PC-3 (cell line): ENCODE data around the gene HCN3.
"Not testable (repeated sequence)": the region's sequence is repeated elsewhere in the genome, so short reads cannot be mapped to it uniquely, and the experiment has no call there.

ENCODE experiments used
- EZH2 ChIP-seq: fragments of 300-600 bp; sonication (generic); IDR thresholded peaks from one replicate; pipeline ENCODE4 v1.6.1; 2017; ENCODE audit warnings: antibody characterized with exemption, mild to moderate bottlenecking, low read length; ENCODE audit not compliant: unreplicated experiment
- TF ChIP-seq, protein P1 (sequence below): fragments of 300-600 bp; sonication (generic); conservative IDR thresholded peaks from 2 replicates; pipeline ENCODE4 v1.5.1; 2017; ENCODE audit warnings: antibody characterized with exemption, low read depth, mild to moderate bottlenecking, low read length

DNA sequence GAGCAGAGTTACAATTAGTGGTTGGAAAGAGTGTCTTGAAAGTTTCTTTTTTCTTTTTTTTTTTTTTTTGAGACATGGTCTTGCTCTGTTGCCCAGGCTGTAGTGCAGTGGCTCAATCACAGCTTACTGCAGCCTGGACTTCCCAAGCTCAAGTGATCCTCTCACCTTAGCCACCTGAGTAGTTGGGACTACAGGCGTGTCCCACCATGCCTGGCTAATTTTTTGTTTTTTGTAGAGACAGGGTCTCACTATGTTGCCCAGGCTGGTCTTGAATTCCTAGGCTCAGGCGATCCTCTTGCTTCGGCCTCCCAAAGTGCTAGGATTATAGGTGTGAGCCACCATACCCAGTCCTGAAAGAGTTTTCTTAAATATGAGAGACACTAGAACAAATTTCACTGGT lies 30.5 kb upstream of the HCN3 start:
- not testable (repeated sequence) for TF ChIP-seq EZH2
- TF ChIP-seq, protein P1, sequence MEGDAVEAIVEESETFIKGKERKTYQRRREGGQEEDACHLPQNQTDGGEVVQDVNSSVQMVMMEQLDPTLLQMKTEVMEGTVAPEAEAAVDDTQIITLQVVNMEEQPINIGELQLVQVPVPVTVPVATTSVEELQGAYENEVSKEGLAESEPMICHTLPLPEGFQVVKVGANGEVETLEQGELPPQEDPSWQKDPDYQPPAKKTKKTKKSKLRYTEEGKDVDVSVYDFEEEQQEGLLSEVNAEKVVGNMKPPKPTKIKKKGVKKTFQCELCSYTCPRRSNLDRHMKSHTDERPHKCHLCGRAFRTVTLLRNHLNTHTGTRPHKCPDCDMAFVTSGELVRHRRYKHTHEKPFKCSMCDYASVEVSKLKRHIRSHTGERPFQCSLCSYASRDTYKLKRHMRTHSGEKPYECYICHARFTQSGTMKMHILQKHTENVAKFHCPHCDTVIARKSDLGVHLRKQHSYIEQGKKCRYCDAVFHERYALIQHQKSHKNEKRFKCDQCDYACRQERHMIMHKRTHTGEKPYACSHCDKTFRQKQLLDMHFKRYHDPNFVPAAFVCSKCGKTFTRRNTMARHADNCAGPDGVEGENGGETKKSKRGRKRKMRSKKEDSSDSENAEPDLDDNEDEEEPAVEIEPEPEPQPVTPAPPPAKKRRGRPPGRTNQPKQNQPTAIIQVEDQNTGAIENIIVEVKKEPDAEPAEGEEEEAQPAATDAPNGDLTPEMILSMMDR: not testable (repeated sequence)
